NB4 (cell line): ENCODE results near the gene NAV1.

Experiments used
- CTCF ChIP-seq: IDR thresholded peaks from one replicate; pipeline ENCODE4 v1.5.1; 2012; ENCODE audit warnings: low read depth, low read length
- MYC ChIP-seq: IDR thresholded peaks from 2 replicates; pipeline ENCODE4 v1.6.1; 2011; ENCODE audit warnings: low read depth, low read length
- POLR2A ChIP-seq: IDR thresholded peaks from 2 replicates; pipeline ENCODE4 v1.6.1; 2011; ENCODE audit warnings: mild to moderate bottlenecking; ENCODE audit not compliant: insufficient read length; ENCODE audit errors: extremely low read depth

GRCh38 chr1:201513498-201514243, 25.3 kb upstream of the NAV1 start:
- TF ChIP-seq CTCF (no peak), POLR2A (no peak), MYC (no peak)
